Fibroblast of lung (primary cell): ENCODE measurements around the gene SNX19. TPM values are rescaled to one million over a fixed set of nuclear protein-coding genes. Genes with fewer than 3 reads are reported as not detected.
A peak's percentile ranks its signal among the peaks of the same experiment; 100 is the strongest.

ENCODE experiments used
- DNase-seq, 2 donors: peaks; one replicate each; pipeline versions ENCODE4 v3.0.0 to v3.0.0-alpha.2; 2010; ENCODE audit warnings: low read depth in 2 of 2
- H2AFZ ChIP-seq: 2 replicates; pipeline ENCODE4 v1.5.1; 2012; ENCODE audit warnings: low read length, control low read depth, inconsistent platforms
- H3K27ac ChIP-seq: 2 replicates; pipeline ENCODE4 v1.5.1; 2011; ENCODE audit warnings: low read length, control low read depth; ENCODE audit not compliant: insufficient read depth
- H3K27me3 ChIP-seq: 2 replicates; pipeline ENCODE4 v1.5.1; 2011; ENCODE audit warnings: mild to moderate bottlenecking, low read length; ENCODE audit not compliant: control insufficient read depth, insufficient read depth
- H3K36me3 ChIP-seq: 2 replicates; pipeline ENCODE4 v1.5.1; 2011; ENCODE audit warnings: low read length; ENCODE audit not compliant: control insufficient read depth, insufficient read depth
- H3K4me1 ChIP-seq: 2 replicates; pipeline ENCODE4 v1.5.1; 2011; ENCODE audit warnings: low read length; ENCODE audit not compliant: control insufficient read depth, insufficient read depth; ENCODE audit errors: extremely low read depth
- H3K4me2 ChIP-seq: 2 replicates; pipeline ENCODE4 v1.5.1; 2011; ENCODE audit warnings: low read length, control low read depth; ENCODE audit not compliant: insufficient read depth; ENCODE audit errors: extremely low read depth
- H3K4me3 ChIP-seq, 4 experiments: fragments of 200-600 bp in 1 of 4; sonication (generic) in 1 of 4; replicated peaks in 1 of 4; 2 replicates each; pipeline ENCODE4 v1.5.1; 2011 to 2016; ENCODE audit warnings: low read length in 4 of 4, low read depth in 3 of 4, mild to moderate bottlenecking in 3 of 4, control low read depth in 2 of 4, inconsistent platforms in 1 of 4, mixed read lengths in 1 of 4; ENCODE audit not compliant: insufficient read depth in 1 of 4; ENCODE audit errors: control extremely low read depth in 1 of 4
- H3K79me2 ChIP-seq: 2 replicates; pipeline ENCODE4 v1.5.1; 2012; ENCODE audit warnings: mild to moderate bottlenecking, low read length, inconsistent platforms; ENCODE audit not compliant: control insufficient read depth, insufficient read depth
- H3K9ac ChIP-seq: 2 replicates; pipeline ENCODE4 v1.5.1; 2011; ENCODE audit warnings: mild to moderate bottlenecking, low read length, control low read depth; ENCODE audit not compliant: insufficient read depth
- H3K9me3 ChIP-seq: 2 replicates; pipeline ENCODE4 v1.5.1; 2012; ENCODE audit warnings: low read depth, low read length; ENCODE audit not compliant: control insufficient read depth, insufficient read depth
- H4K20me1 ChIP-seq: 2 replicates; pipeline ENCODE4 v1.5.1; 2011; ENCODE audit warnings: low read length; ENCODE audit not compliant: control insufficient read depth, insufficient read depth; ENCODE audit errors: extremely low read depth
- CTCF ChIP-seq, 2 donors: IDR thresholded peaks in 1 of 2; conservative IDR thresholded peaks in 1 of 2; 1 replicate in 1 of 2; 2 replicates in 1 of 2; pipeline ENCODE4 v1.5.1; 2011 to 2012; ENCODE audit warnings: low read length in 2 of 2, control low read depth in 1 of 2, inconsistent platforms in 1 of 2, low read depth in 1 of 2, mild to moderate bottlenecking in 1 of 2
- EZH2 ChIP-seq: IDR thresholded peaks from 2 replicates; pipeline ENCODE4 v1.5.1; 2012; ENCODE audit warnings: low read length, control low read depth, mild to moderate bottlenecking; ENCODE audit errors: missing control alignments
- polyA minus RNA-seq: library from RNA; depleted of rRNA, polyadenylated mRNA; stranded (reverse); fragments of >200 nt; gene quantifications from 2 replicates; pipeline ENCODE4 v1.2.3, GENCODE V29; 2011; ENCODE audit warnings: low replicate concordance
- polyA plus RNA-seq, 2 donors: library from polyadenylated mRNA; depleted of rRNA in 1 of 2; stranded (reverse) in 1 of 2; unstranded in 1 of 2; fragments of >200 nt; gene quantifications; 2 replicates each; pipeline ENCODE4 v1.2.1, GENCODE V29; 2011 to 2012; ENCODE audit warnings: missing spikeins in 1 of 2
- total RNA-seq: library from RNA; depleted of rRNA; stranded (reverse); fragments of >200 nt; gene quantifications from 2 replicates; pipeline ENCODE4 v1.2.1, GENCODE V29; 2014

Gene SNX19, protein sequence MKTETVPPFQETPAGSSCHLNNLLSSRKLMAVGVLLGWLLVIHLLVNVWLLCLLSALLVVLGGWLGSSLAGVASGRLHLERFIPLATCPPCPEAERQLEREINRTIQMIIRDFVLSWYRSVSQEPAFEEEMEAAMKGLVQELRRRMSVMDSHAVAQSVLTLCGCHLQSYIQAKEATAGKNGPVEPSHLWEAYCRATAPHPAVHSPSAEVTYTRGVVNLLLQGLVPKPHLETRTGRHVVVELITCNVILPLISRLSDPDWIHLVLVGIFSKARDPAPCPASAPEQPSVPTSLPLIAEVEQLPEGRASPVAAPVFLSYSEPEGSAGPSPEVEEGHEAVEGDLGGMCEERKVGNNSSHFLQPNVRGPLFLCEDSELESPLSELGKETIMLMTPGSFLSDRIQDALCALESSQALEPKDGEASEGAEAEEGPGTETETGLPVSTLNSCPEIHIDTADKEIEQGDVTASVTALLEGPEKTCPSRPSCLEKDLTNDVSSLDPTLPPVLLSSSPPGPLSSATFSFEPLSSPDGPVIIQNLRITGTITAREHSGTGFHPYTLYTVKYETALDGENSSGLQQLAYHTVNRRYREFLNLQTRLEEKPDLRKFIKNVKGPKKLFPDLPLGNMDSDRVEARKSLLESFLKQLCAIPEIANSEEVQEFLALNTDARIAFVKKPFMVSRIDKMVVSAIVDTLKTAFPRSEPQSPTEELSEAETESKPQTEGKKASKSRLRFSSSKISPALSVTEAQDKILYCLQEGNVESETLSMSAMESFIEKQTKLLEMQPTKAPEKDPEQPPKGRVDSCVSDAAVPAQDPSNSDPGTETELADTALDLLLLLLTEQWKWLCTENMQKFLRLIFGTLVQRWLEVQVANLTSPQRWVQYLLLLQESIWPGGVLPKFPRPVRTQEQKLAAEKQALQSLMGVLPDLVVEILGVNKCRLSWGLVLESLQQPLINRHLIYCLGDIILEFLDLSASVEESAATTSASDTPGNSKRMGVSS
- total RNA-seq: 70.6 and 91.7 TPM in 2 replicates
- polyA plus RNA-seq: 58.9 and 76.6 TPM in 2 replicates
- 32.4 and 58.1 TPM in 2 replicates for polyA plus RNA-seq (2012)
- polyA minus RNA-seq: 222 and 271 TPM in 2 replicates

DNA sequence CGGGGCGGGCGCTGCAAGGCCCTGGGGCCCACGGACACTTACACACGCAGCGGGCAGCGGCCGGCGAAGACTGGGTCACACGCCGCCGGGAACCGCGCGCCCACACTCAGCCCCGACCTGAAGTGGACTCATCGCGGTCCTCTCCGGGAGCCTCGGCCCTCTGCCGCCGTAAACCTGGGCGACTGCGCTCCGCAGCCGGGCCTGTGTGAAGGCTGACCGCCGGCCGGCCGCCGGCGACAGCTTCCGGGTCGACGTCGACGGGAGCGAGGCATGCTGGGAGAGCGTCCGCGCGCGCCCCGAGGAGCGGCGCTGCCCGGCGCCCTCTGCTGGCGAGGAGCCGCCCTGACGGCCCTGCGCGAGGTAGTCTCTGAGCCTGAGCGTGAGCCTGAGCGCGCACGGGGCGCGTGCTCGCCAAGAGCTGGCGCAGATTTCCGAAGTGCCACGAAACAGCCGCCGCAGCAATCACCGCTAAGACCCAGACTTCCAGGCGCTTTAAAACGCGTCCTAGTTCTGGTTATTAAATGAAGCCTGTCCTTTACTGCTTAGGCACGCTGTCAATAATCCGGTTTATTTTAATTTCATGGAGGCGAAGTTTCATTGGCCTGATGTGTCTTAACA, at the start of gene SNX19:
SNX19 (minus strand) TSS at position 242 of the 618 bp plus-strand sequence. CDS start 540 bp downstream, outside the sequence.
- peak; percentile 87 to 90 for DNase-seq
- H3K4me3 ChIP-seq: peak within 1 kb of the TSS; percentile 72 to 92 (median 80)
- peak; percentile 63 to 88 for TF ChIP-seq CTCF (conservative IDR thresholded peaks at IDR 0.05 in 1 of 2, IDR thresholded peaks at IDR 0.05 in 1 of 2; ENCODE audit: low read depth in 1 of 2, low read length in 2 of 2)
- no peak for TF ChIP-seq EZH2

DNA sequence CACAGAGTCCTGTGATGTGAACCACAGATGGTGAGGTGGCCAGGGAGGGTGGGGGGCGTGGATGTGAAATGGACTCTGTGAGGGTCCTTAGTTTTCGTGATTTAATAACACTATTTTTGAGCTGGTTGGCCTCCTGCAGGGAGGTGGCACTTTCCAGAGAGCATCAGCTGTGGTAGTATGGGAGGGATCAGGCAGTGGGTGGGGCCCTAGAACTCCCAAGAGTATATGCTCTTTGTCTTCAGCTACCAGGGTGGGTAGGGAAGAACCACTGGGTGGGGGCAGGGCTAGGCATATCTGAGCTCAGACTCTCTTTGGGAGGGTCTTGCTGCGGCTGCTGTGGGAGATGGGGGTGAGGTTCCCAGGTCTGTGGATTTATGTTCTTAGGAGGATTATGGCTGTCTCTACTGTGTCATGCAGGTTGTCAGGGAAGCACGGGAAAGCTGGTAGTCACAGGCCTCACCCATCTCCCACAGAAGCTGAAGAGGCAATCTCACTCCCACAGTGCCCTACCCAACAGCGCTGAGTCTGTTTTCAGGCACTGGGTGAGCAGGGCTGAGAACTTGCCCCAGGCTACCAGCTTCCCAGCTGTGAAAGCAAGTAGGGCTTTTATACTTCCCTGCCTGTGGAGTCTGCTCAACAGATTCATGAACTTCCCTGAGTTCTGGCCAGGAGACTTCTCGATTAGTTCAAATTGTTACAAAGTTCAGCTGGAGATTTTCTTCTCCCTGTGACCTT, 47.9 kb upstream of the SNX19 start:
- no peak for DNase-seq
- Histone ChIP-seq H3K27ac (no peak overlapping the region), H2AFZ (no peak overlapping the region), H3K4me3 (no peak overlapping the region), H3K36me3 (no peaks in the 10 kb centered on the region), H4K20me1 (no peaks in the 10 kb centered on the region), H3K9me3 (no peaks in the 10 kb centered on the region), H3K4me2 (no peak overlapping the region), H3K27me3 (no peaks in the 10 kb centered on the region), H3K4me1 (no peaks in the 10 kb centered on the region), H3K9ac (no peak overlapping the region), H3K79me2 (no peaks in the 10 kb centered on the region)
- no peak for TF ChIP-seq EZH2
- TF ChIP-seq CTCF (conservative IDR thresholded peaks at IDR 0.05 in 1 of 2, IDR thresholded peaks at IDR 0.05 in 1 of 2; ENCODE audit: low read depth in 1 of 2, low read length in 2 of 2): no peak

More for the DNA sequence above, at the start of gene SNX19:
- Histone ChIP-seq H3K36me3 (peaks cover 17% of the 10 kb centered on the region), H3K4me2 (peak within 1 kb of the TSS; percentile 95), H3K9ac (peak within 1 kb of the TSS; percentile 93), H2AFZ (peak within 1 kb of the TSS; percentile 84), H4K20me1 (no peaks in the 10 kb centered on the region), H3K27me3 (no peaks in the 10 kb centered on the region), H3K4me1 (peaks cover 8% of the 10 kb centered on the region), H3K79me2 (peaks cover 28% of the 10 kb centered on the region), H3K9me3 (no peaks in the 10 kb centered on the region), H3K27ac (peak within 1 kb of the TSS; percentile 92)
